ENCODE data around the gene ZBTB20. TPM values are rescaled to one million over a fixed set of nuclear protein-coding genes. Genes with fewer than 3 reads are reported as not detected.

Gene ZBTB20
- total RNA-seq, 3 donors from 2014 or later, result 62.9 to 150 (median 109) TPM

- no peak overlapping the region for H3K4me3 ChIP-seq
- intact Hi-C loops (cut with DNase I; ENCODE audit: low total_unique reads), result no loop called here
- TF ChIP-seq, protein P1, sequence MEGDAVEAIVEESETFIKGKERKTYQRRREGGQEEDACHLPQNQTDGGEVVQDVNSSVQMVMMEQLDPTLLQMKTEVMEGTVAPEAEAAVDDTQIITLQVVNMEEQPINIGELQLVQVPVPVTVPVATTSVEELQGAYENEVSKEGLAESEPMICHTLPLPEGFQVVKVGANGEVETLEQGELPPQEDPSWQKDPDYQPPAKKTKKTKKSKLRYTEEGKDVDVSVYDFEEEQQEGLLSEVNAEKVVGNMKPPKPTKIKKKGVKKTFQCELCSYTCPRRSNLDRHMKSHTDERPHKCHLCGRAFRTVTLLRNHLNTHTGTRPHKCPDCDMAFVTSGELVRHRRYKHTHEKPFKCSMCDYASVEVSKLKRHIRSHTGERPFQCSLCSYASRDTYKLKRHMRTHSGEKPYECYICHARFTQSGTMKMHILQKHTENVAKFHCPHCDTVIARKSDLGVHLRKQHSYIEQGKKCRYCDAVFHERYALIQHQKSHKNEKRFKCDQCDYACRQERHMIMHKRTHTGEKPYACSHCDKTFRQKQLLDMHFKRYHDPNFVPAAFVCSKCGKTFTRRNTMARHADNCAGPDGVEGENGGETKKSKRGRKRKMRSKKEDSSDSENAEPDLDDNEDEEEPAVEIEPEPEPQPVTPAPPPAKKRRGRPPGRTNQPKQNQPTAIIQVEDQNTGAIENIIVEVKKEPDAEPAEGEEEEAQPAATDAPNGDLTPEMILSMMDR (IDR thresholded peaks at IDR 0.05), result no peak
- TF ChIP-seq POLR2A (IDR thresholded peaks at IDR 0.05) (no peak), POLR2AphosphoS5 (IDR thresholded peaks at IDR 0.05) (no peak)
- no peaks in the 10 kb centered on the region for H3K36me3 ChIP-seq
- H3K4me1 ChIP-seq, result no peaks in the 10 kb centered on the region
- H3K27ac ChIP-seq, result no peak overlapping the region
- no peaks in the 10 kb centered on the region for H3K9me3 ChIP-seq
- no peaks in the 10 kb centered on the region for H3K27me3 ChIP-seq
- DNase-seq (ENCODE audit: low spot score in 2 of 2), result no peak
These were observed 497.8 kb downstream of the ZBTB20 start for GRCh38 chr3:114649331-114649730.

GRCh38 chr3:114646526-114646925, 500.6 kb downstream of the ZBTB20 start:
- Histone ChIP-seq H3K4me3 (no peak overlapping the region), H3K36me3 (no peaks in the 10 kb centered on the region), H3K27ac (no peak overlapping the region), H3K4me1 (no peaks in the 10 kb centered on the region), H3K9me3 (no peaks in the 10 kb centered on the region), H3K27me3 (no peaks in the 10 kb centered on the region)
- intact Hi-C loops (cut with DNase I; ENCODE audit: low total_unique reads), result no loop called here
- no peak for DNase-seq (ENCODE audit: low spot score in 2 of 2)
- TF ChIP-seq, protein P1 (IDR thresholded peaks at IDR 0.05), result no peak

DNA sequence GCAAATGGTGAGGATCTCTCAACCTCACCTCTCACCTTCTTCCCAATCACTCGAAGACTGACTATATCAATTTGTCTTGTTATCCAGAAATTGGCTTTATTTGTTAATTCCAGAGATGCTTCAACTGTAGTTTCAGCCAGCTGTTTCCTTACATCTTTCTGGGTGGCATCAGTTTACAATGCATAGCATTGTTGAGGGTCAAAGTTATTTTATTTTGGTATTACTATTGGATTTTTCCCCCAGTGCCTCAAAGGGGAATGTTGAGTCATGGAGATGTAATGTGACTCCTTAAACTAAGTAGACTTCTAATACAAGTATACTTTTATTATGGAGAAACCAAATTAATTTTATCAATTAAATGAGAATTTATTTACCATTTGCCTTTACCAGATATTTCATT, 501.7 kb downstream of the ZBTB20 start:
- intact Hi-C loops (cut with DNase I; ENCODE audit: low total_unique reads), result no loop called here
- no peak for DNase-seq (ENCODE audit: low spot score in 2 of 2)
- no peak overlapping the region for H3K4me3 ChIP-seq
- no peak overlapping the region for H3K27ac ChIP-seq
- no peaks in the 10 kb centered on the region for H3K4me1 ChIP-seq
- TF ChIP-seq POLR2A (IDR thresholded peaks at IDR 0.05) (no peak), POLR2AphosphoS5 (IDR thresholded peaks at IDR 0.05) (no peak)
- TF ChIP-seq, protein P1 (IDR thresholded peaks at IDR 0.05), result no peak
- no peaks in the 10 kb centered on the region for H3K9me3 ChIP-seq
- H3K36me3 ChIP-seq, result no peaks in the 10 kb centered on the region
- no peaks in the 10 kb centered on the region for H3K27me3 ChIP-seq

DNA sequence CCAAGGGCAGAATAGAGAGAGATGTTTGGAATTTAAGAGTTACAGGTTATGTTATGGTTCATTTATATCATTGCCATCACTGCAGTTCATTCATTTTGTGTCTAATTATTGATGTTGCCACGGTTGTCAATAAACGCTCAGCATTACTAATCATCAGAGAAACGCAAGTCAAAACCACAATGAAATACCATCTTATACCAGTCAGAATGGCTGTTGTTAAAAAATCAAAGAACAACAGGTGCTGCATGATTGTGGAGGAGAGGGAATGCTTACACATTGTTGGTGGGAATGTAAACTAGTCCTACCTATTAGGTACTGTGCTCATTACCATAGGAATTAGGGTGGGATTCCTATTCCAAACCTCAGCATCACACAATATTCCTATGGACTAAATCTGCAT, 502.7 kb downstream of the ZBTB20 start:
- H3K4me3 ChIP-seq, result no peak overlapping the region
- no peak for TF ChIP-seq POLR2AphosphoS5 (IDR thresholded peaks at IDR 0.05)
- TF ChIP-seq, protein P1 (IDR thresholded peaks at IDR 0.05), result no peak
- TF ChIP-seq POLR2A (IDR thresholded peaks at IDR 0.05), result no peak
- H3K27ac ChIP-seq, result no peak overlapping the region
- DNase-seq (ENCODE audit: low spot score in 2 of 2), result no peak
- intact Hi-C loops (cut with DNase I; ENCODE audit: low total_unique reads), result no loop called here
- H3K9me3 ChIP-seq, result no peaks in the 10 kb centered on the region
- no peaks in the 10 kb centered on the region for H3K36me3 ChIP-seq
- H3K4me1 ChIP-seq, result no peaks in the 10 kb centered on the region
- no peaks in the 10 kb centered on the region for H3K27me3 ChIP-seq

DNA sequence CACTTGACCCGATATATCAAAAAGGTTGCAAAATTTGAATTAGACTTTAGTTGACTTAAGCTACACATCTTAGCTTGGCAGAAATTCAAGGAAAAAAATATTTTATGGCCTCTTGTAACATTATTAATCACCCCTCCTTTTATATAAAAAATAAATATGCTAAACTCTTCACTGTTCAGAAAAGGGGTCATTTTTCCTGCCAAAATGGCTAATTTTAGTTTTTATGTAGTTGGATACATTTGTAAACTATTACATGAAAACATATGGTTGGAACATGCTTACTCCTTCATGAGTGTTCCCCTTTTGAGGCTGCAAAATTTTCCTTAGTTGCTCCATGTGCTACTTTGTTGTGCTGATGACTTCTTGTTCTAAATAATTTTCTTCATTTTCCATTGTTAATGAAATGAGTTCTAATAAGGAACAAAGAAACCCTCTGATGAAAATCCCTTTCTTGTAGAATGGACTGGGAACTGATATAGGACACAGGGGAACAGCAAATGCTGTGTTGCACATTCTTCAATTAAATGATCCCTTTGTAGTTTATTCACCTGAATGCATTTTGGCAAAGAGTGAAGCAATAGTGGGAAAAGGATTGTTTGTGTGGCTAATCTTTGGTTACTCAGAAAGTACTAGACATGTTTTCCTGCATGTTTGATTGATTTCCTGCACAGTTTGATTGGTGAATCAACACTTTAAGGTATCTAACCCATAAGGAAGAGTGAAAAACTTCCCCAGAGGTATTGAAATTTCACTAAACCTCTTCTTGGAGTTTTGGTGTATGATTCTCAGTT, 503.9 kb downstream of the ZBTB20 start:
- TF ChIP-seq POLR2AphosphoS5 (IDR thresholded peaks at IDR 0.05) (no peak), POLR2A (IDR thresholded peaks at IDR 0.05) (no peak)
- TF ChIP-seq, protein P1 (IDR thresholded peaks at IDR 0.05), result no peak
- no peak overlapping the region for H3K4me3 ChIP-seq
- no peaks in the 10 kb centered on the region for H3K27me3 ChIP-seq
- H3K9me3 ChIP-seq, result no peaks in the 10 kb centered on the region
- intact Hi-C loops (cut with DNase I; ENCODE audit: low total_unique reads), result no loop called here
- no peak for DNase-seq (ENCODE audit: low spot score in 2 of 2)
- H3K36me3 ChIP-seq, result no peaks in the 10 kb centered on the region
- no peaks in the 10 kb centered on the region for H3K4me1 ChIP-seq
- H3K27ac ChIP-seq, result no peak overlapping the region
